NOMO-1 treated with dmso at 0.1 percent for 144 hours (cell line): Measurements from ENCODE around the gene FKBP11.

Experiments used
- DNase-seq: peaks from one replicate; lab custom pipeline; 2025; ENCODE audit not compliant: unreplicated experiment; lab: John Stamatoyannopoulos, UW

The FKBP11 gene

DNA sequence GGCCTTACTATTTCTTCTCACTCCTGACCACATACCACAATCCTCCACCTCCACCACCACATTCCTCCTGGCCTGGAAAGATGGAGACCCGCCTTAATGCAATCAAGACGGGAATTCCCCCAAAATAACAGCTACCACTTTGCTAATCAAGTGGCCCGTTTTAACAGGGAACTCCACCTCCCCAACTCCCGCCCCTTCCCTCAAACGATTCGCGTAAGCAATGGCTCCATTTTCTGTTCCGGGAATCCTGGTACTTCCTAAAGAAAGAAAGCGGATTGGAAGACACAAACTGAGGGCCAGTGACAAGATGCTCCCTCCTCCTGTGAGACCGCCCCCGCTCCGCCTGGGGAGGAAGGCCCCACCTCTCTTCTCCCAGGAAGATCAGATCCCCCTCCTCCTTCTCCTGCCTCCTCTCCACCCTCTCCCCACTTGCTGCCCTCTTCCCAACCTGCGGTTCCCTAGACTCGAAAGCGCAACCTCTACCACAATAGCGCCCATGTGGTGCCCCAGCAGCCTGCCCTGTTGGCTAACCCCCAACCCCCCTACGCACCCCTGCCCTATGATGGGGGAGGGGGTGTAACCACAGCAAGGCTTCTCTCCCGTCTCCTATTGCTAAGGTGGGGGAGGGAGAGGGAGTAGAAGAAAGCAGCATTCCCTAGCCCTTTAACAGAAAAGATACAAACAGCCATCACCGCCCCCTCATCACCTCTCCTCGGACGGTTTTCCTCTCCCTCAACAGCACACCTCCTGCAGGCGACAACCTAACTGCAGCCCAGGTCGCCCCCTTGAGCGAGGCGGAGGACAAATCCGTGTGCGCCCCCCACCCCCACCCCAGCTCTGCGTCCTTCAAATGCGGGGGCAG is 31.2 kb upstream of the FKBP11 start:
- peak; percentile 58 for DNase-seq

GRCh38 chr12:48954841-48955501 is 29.7 kb upstream of the FKBP11 start:
- peak; percentile 77 for DNase-seq

- DNase-seq: no peak
These were observed 28.8 kb upstream of the FKBP11 start for GRCh38 chr12:48954061-48954460.

- no peak for DNase-seq
These were observed 27.4 kb upstream of the FKBP11 start for GRCh38 chr12:48952691-48953090.

GRCh38 chr12:48947727-48948126 is 22.4 kb upstream of the FKBP11 start:
- DNase-seq: no peak

DNA sequence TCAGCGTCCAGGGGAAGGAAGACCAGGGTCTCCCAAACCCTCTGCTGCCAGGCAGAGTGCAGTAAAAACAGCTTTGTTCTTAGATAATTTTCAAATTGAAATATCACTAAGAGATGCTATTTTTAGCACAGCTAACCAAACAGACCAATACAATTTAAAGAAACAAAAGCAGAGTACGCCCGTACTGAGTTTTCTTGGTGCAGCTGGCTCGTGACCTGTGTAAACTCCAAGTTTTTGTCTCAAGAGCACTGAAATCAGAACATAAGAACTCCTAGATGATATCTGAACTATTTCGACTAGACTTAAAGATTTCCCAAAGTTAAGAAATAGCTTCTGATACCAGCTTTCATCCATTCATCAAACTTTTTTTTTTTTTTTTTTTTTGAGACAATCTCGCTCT is 21.7 kb upstream of the FKBP11 start:
- DNase-seq: no peak

- DNase-seq: no peak
These were observed 20.9 kb upstream of the FKBP11 start for GRCh38 chr12:48946205-48946604.

GRCh38 chr12:48943221-48943620 is 17.9 kb upstream of the FKBP11 start:
- DNase-seq: no peak

- DNase-seq: peak; percentile 77
These were observed 14.9 kb upstream of the FKBP11 start for GRCh38 chr12:48940181-48940580.

- no peak for DNase-seq
These were observed 13.5 kb upstream of the FKBP11 start for GRCh38 chr12:48938805-48939204.

- no peak for DNase-seq
These were observed 11.9 kb upstream of the FKBP11 start for GRCh38 chr12:48937170-48937569.

DNA sequence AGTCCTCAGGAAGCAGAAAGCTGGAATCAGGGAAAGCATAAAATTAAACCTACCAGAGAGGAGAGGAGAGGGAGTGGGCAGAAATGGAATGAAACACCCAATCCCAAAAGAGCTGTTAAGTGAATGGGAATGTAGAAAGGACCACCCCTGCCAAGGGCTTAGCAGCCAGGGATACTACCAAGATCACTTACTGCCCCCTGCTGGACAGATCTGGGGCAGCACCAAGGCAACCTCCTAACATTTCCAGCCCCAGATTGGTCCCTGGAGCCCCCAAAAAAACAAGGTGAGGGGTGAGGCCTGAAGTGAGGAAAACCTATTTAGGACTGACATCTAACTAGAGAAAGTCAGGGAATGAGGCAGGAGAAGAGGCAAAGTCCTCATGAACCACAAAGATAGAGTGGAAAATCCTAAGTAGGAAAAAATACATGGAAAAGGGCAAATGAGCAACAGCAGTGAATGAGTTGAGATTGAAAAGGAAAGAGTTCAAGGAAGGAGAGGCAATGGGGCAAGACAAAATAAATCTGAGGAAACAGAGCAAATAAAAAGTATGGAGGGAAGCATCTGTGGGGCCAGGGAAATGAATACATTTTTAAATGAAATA is 11.2 kb upstream of the FKBP11 start:
- DNase-seq: peak; percentile 13

GRCh38 chr12:48934312-48934706 is 9.0 kb upstream of the FKBP11 start:
- no peak for DNase-seq

DNA sequence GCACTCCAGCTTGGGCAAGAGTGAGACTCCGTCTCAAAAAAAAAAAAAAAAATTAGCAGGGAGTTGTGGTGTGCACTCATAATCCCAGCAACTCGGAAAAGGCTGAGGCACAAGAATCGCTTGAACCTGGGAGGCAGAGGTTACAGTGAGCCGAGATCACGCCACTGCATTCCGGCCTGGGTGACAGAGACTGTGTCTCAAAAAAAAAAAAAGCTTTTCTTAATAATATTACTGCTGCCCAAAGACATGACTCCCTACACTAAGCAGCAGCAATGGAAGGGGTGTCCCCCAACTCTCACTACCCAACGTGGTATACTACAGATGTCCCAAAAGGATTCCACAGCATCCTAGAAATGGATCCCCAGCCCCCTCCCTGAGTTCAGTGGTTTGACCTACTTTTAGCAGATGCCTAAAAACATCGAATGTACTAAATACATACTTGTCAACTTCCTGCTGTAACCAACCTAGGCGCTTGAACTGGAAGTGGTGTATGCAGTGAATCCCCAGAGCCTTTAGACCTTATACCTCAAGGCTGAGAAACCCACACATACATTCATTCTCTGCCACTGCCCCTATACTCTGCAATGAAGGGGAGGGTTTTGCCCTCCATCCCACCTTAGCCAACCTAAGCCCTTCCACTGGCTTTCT is 8.5 kb upstream of the FKBP11 start:
- no peak for DNase-seq

DNA sequence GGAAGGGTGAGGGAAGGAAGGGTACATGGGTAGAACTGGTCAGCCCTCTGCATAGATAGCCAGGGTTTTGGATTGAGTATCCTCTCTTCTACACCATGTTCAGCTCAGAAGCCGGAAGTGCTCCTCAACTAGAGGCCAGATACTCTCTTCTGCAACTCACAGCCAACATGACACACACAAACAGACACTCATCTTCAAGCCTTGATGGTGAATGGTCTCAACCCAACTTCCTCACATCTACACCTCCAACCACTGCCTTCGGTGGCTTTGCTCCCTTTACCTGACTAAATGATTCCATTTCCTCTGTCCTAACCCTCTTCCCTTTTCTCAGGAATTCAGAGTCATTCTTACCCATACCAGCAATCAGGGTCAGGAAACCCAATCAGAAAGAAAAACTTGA is 7.6 kb upstream of the FKBP11 start:
- DNase-seq: no peak

GRCh38 chr12:48930475-48930874 is 5.2 kb upstream of the FKBP11 start:
- no peak for DNase-seq

DNA sequence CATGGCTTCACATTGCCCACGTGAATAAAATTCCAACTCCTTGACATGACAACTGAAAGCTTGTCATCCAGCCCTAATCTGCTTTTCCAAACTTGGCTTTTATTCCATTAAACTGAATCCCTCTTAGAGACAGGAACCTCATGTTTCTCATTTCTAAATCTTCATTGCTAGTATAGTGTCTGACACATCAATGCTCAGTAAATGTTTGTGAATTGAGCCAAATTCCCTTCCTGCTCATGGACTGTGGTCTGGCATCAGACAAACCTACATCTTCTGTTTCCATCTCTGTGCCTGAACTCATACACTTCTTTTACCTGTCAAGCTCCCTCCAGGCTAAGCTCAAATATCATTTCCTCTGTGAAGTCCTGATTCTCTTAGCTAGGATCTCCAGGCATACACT is 4.3 kb upstream of the FKBP11 start:
- no peak for DNase-seq

GRCh38 chr12:48927261-48927660 is 2.0 kb upstream of the FKBP11 start:
- DNase-seq: no peak

GRCh38 chr12:48924617-48925303 is 532 bp downstream of the FKBP11 start:
- no peak for DNase-seq

GRCh38 chr12:48923117-48923516 is 2.2 kb downstream of the FKBP11 start:
- DNase-seq: no peak
